Bronchial smooth muscle cell (primary cell): ENCODE data around the gene P2RY6. TPM values are rescaled to one million over a fixed set of nuclear protein-coding genes. Genes with fewer than 3 reads are reported as not detected.

ENCODE experiments used
- total RNA-seq: library from RNA; depleted of rRNA; stranded (reverse); fragments of >200 nt; gene quantifications from 2 replicates; pipeline ENCODE4 v1.2.1, GENCODE V29; 2014

P2RY6 gene, protein sequence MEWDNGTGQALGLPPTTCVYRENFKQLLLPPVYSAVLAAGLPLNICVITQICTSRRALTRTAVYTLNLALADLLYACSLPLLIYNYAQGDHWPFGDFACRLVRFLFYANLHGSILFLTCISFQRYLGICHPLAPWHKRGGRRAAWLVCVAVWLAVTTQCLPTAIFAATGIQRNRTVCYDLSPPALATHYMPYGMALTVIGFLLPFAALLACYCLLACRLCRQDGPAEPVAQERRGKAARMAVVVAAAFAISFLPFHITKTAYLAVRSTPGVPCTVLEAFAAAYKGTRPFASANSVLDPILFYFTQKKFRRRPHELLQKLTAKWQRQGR
- total RNA-seq = not detected in 2 replicates

DNA sequence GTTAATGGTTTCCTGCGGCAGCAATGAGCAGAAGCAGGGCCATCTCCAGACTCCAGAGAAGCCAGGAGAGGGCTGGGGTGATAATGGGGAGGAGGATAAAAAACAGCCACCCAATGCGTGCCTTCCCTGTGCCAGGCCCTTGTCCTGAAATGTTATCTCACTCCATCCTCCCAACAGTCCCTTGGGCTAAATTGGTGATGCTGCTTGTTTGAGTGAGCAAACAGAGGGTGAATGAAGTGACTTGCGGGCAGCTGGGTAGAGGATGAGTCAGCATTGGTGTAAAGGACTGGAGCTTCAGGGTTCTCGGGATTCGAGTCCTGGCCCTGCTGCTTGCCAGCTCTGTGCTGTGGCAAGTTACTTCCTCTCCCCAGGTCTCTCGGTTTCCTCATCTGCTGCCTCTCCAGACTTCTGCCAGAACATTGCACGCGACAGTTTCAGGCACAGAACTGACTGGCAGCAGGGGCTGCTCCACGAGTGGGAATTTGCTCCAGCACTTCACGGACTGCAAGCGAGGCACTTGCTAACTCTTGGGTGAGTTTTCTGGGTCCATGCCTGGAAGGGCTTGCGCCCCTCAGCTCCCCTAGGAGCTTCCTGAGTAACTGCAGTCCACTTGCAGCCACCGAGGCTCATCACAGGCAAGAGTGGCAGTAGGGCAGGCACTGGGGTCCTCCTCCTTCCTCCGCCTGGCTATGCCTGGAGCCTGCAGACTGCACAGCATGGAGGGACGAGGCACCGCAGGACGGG, at the start of gene P2RY6:
P2RY6 (plus strand) TSS at position 403 of the 744 bp plus-strand sequence. CDS start 24,181 bp downstream, outside the sequence.

DNA sequence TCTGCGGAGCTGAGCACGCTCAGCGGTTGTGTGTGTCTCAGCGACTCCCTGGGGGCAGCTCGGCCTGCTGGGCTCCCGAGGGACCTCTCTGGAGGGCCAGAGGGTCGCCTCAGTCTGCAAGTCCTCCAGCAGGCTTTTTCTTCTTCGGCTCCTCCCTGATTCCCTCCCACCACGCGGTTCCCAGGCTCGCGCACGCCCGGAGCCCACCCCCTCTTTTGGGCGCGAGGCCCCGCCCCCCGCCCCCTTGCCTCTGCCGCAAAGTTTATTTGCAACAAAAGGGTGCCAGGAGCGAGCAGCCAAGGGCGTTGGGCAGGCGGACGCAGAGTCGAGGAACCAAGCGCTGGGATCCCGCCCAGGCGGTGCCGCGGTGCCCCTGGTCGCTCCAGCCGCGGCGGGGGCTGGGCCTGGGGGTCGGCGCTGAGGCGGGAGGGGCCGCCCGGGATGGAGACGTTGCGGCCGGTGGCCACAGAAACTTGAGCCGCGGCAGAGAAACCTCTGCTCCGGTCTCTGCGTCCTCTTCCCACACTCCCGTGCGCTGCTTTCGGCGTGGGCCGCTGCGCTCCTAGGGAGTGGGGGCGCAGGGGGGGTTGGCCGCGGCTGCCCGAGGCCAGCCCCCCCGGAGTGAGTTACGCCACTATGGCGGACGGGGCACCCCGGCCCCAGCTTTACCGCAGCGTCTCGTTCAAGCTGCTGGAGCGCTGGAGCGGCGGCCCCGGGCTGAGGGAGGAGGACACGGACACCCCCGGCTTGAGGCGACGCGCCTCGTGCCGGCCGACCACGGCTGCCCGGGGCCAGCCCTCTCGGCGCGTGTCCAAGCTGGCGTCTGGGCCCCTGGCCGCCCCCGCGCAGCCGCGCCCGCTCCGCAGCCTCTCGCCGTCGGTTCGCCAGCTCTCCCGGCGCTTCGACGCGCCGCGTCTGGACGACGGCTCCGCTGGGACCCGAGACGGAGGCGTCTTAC, 36.1 kb downstream of the P2RY6 start, which contains the start of gene ARHGEF17:
ARHGEF17 (plus strand) TSS at position 274 of the 958 bp plus-strand sequence; CDS start at position 637, 363 bp downstream.

Other genes starting within 250 kb of the P2RY6 start
- gene FCHSD2, start 130.0 kb upstream of the P2RY6 start, total RNA-seq = 4.9 and 5.3 TPM in 2 replicates
- under 0.01 TPM in 1 of 2 replicates, not detected in the other for gene P2RY2, start 54.1 kb upstream of the P2RY6 start, total RNA-seq
- 21.9 and 24.6 TPM in 2 replicates for gene ARHGEF17, start 35.9 kb downstream of the P2RY6 start, total RNA-seq
- gene RELT, start 104.1 kb downstream of the P2RY6 start, total RNA-seq = 1.0 and 1.3 TPM in 2 replicates